NCI-H526 treated with DMSO at 0.1 percent for 48 hours (cell line): ENCODE data around the gene ZKSCAN4.

Experiments
- DNase-seq: peaks from one replicate; lab custom pipeline; 2025; lab: John Stamatoyannopoulos, UW

Gene ZKSCAN4

DNA sequence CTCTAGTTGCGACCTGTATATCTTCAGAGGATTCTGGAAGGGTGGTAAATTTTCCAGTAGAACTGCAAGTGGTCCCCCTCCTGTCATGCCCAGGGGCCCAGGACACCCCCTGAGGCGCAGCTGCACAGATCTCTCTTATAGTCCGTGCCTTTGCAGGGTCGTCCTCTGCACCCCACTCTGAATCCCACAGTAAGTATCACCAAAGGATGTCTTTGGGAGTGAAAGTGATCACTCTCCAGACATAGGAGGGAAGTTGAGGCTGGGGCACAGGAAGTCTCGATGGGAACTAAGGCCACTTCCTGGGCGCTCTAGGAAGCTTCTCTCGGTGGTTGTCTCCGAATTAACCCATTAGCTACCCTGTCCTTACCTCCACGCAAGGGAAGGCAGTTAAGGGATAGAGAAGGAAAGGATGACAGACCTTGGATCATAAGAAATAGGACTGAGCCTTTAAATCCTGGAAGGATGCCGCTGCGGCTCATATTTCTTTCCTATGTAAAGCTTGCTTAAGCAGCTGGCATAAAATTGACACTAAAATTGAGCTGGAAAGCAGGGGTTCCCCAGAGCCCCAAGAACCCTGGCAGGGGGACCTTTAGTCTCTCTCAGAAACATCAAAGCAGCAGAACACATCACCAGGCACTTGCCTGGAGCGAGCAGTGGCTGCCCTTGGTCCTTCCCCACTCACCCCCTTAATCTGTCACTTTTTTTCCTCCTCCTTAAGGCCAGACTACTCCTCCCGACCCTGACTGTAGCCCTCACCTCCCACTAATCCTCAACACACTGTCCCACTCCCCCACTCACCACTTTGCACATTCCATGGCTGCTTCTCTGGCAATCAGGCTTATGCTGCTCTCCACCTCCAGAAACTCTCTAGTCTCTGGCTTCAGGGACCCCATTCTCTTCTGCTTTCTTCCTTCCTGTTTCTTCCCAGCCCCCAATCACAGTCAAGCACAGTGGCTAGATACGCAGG, at the start of gene ZKSCAN4:
ZKSCAN4 (minus strand) TSS at position 261 of the 967 bp plus-strand sequence. CDS start 289 bp downstream, outside the sequence.
- peak; percentile 75 for DNase-seq

DNA sequence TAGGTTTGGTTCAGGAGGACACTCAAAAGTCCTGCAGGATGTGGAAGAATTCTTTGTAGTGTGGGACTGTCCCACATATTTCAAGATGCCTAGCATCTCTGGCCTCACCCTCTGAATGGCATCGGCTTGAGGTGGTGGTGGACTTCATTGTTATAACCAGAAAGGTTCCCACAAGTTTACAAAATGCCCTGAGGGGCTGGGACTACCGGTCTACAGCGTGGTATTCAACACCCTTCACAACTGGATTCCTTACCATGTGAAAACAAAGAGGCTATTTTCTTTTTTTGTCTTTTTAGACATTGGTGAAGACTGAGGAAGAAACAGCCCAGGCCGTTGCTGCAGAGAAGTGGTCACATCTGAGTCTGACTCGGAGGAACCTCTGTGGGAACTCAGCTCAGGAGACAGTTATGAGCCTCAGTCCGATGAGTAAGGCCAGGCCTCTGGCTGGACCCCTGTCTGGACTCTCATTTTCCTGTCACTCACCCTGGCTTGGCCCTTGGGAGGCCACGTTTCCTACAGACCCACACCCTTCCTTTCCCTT, 44.5 kb upstream of the ZKSCAN4 start:
- no peak for DNase-seq

GRCh38 chr6:28295326-28295725, 43.3 kb upstream of the ZKSCAN4 start:
- DNase-seq, result no peak

DNA sequence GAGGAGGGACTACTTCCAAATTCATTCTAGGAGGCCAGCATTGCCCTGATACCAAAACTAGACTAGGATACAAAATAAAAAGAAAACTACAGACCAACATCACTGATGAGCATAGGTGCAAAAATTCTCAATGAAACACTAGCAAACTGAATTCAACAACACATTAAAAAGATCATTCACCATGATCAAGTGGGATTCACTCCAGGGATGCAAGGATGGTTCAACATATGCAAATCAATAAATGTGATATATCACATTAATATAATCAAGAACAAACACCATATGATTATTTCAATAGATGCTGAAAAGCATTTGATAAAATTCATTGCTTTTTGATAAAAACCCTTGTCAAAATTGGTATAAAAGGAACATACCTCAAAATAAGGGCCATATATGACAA, 39.5 kb upstream of the ZKSCAN4 start:
- no peak for DNase-seq

GRCh38 chr6:28282926-28283325, 30.9 kb upstream of the ZKSCAN4 start:
- DNase-seq, result no peak

GRCh38 chr6:28281288-28282064, 29.4 kb upstream of the ZKSCAN4 start, which contains the start of gene PGBD1:
TSS of gene PGBD1 (plus strand) at chr6:28281572. CDS start at chr6:28283814, 2,242 bp downstream.
- peak; percentile 67 for DNase-seq

DNA sequence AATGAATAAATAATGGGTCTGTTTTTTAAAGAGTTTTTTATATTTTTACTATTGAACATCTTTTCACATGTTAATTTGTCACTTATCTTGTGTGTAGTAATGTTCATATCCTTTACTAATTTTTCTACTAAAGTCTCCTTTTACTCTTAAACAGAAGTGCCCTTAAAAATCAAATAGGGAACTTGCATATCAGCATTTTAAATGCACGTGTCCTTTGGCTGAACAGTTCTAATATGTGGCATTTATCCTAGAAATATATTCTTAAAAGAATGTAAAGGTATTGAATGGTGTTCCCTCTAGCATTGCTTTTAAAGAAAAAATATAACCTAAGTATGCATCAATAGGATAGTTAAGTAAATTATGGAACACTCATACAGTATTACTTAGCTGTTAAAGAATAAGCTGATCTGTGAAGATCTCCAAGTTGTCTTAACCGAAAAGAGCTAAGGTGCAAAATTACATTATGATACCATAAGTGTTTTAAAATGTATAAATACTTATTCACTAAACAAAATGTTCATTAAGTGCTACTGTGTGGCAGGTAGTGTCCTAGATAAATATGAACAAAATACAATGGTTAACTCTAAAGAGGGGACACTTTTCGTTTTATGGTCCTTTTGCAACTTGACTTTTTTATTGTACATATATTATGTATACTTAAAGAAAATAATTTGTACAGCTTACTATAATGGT, 28.7 kb upstream of the ZKSCAN4 start:
- DNase-seq, result no peak

DNA sequence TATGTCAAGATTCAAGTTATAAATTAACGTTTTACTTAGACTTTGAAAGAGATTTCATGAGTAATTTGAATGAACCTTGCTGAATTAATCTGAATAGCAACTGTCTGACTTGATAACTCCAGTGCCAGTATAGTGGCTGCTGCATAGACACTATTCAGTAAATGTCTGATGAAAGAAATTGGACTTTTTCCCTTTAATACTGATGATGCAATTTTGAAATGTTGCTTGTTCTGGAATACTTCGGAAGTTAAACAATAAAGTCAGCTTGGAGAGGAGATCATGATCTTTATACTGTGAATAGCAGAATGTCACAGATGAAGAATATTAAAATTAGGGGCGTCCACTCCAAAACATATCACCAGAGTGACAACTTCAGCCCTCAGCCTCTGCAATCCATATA, 25.7 kb upstream of the ZKSCAN4 start:
- DNase-seq, result no peak

GRCh38 chr6:28274888-28275287, 22.8 kb upstream of the ZKSCAN4 start:
- DNase-seq, result no peak

- DNase-seq, result no peak
These were observed 17.4 kb upstream of the ZKSCAN4 start for GRCh38 chr6:28269492-28269891.

- no peak for DNase-seq
These were observed 15.6 kb upstream of the ZKSCAN4 start for GRCh38 chr6:28267695-28268059.

DNA sequence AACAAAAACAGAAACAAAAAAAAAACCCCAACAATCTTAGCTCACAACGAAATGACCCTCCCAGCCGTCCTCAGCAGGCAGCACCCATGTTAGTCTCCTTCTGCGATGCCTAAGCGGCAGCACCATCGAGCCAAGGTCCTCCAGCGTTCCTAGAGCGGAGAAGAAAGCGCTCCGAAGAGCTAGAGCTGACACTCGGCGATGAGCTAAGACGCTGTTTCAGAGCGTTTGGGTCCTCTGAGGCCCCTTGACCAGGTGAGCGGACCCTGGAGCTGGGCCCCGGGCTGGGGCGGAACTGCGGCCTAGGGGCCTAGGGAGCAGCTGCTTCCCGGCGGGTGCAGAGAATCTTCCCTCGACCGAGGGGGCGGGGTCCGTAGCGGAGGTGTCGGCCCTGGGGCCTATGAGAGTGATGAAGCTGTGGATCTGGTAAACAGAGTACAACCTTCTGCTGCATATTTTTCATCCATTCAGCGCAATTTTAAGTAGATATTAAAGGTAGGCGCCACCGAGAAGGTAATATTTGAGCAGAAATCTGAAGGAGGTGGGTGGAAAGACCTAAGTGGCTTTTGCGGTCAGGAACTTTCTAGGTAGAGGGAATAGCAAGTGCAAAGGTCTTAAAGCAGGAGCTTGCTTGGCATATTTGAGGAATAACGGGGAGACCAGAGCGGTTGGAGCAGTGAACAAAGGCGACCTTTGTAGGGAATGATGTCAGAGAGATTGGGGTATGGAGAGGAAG, 15.1 kb upstream of the ZKSCAN4 start, which contains the start of gene ZSCAN26:
ZSCAN26 (plus strand) TSS at position 182 of the 733 bp plus-strand sequence. CDS start 4,777 bp downstream, outside the sequence.
- DNase-seq, result peak; percentile 80

DNA sequence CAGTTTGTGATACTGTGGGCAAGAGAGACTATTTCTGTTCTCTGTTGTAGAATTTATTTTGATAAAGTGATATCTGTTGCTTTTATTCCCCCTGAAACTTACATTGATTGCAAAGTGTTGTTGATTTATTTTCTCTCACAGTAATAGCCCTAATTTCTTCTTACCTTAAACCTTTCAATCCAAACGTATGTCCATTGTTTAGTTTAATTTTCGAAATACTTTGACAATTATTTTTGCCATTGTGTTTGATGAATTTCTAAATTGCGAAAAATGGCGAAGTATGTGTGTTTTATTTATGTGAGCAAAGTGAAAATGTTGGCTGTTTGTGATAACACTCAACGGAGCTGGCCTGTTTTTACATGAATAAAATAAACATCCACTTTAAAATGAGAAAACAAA, 14.5 kb upstream of the ZKSCAN4 start:
- DNase-seq, result no peak

DNA sequence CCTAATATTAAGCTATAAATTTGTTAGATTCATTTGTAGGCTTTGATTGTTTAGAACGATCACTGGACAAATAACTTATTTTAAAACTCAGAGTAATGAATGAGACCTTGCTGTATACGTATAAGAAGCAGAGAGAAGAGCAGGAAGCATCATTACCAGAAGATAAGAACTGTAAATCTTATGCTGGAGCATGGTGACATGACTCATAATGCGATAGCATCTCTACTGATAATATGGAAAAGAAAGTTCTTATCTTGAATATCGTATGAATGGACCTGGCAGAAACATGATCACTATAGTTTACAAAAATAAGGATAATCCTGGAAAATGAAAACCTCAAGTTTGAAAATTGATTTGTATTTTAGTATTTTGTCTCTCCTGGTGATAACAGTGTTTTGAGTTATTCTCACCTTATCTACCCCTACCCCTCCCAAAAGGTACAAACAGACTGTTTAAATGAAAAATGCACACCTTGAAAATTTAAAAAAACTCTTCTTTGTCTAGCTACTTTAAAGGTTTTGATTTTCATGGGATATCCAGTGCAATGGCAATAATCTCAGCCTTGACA, 12.8 kb upstream of the ZKSCAN4 start:
- DNase-seq, result no peak

DNA sequence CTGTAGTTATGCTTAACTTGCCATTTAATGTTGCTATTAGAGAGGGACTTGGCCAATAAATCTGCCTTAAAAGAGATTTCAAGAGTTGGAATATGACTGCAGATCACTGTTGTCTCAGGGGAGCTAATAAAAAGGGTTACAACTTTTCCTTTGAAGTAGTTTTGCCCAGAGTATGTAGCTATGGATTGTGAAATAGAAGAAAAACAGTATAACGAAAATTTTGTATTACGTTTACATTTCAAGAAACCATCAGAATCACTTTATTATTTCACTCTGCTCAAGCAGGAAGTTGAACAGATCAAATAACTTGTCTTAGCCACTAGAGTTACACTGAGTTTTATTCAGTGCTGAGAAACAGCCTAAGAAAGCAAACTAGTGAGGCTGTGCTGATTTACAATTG, 11.9 kb upstream of the ZKSCAN4 start:
- DNase-seq, result no peak

DNA sequence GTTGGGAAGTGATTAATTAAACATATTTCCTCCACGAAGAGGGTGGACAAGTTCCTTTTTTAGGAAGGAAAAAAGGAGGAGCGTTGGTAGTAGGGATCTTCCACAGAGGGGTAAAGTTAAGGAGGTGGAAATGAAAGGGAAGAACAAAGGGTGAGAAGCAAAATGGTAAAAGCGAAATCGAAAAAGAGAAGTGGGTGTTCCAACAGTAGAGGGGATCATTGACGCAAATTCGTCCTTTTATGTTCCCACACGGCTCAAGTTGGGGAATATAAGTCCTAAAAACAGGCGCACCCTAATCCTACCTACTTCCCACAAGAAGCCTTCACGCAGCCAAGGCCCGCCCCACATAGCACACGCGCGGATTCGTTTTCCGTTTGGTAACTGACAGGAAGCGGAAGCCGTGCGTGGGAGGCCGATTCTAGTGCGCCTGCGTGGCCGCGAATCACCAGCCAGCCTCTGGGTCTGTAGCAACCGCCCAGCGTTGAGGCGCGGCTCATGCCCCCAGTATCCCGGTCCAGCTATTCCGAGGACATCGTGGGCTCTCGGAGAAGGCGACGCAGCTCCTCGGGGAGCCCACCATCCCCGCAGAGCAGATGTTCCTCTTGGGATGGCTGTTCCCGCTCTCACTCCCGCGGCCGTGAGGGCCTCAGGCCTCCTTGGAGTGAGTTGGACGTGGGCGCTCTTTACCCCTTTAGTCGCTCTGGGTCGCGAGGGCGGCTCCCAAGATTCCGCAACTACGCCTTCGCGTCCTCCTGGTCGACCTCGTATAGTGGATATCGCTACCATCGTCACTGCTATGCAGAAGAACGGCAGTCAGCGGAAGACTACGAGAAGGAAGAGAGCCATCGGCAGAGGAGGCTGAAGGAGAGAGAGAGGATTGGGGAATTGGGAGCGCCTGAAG, 7.1 kb upstream of the ZKSCAN4 start, which contains the start of gene NKAPL:
NKAPL (plus strand) TSS at position 421 of the 901 bp plus-strand sequence; CDS start at position 496, 75 bp downstream.
- DNase-seq, result no peak

DNA sequence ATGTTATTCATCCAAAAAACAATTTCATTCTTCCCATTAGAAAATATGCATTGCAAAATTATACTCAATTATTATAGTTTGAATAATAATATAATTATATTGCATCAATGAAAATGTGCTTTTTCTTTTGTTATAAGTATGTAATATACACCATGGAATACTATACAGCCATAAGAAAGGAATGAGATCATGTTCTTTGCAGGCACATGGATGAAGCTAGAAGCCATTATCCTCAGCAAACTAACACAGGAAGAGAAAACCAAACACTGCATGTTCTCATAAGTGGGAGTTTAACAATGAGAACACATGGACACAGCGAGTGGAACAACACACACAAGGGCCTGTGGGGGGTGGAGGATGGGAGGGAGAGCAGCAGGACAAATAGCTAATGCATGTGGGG, 5.0 kb upstream of the ZKSCAN4 start:
- no peak for DNase-seq

- no peak for DNase-seq
These were observed 2.1 kb upstream of the ZKSCAN4 start for GRCh38 chr6:28254121-28254519.

DNA sequence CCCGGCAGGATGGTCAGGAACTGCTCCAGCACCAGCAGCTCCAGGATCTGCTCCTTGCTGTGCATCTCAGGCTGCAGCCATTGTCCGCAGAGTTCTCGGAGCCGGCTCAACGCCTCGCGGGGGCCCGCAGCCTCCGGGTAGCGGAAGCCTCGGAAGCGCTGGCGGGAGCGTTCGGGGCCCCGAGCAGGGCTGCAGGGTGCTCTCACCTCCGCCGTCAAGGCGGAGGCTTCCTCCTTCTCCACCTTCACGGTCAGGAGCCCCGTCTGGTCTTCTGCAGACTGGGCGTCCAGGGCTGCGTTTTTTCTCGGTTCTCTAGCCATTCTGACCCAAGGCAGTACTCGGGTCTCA, 434 bp downstream of the ZKSCAN4 start:
- no peak for DNase-seq

DNA sequence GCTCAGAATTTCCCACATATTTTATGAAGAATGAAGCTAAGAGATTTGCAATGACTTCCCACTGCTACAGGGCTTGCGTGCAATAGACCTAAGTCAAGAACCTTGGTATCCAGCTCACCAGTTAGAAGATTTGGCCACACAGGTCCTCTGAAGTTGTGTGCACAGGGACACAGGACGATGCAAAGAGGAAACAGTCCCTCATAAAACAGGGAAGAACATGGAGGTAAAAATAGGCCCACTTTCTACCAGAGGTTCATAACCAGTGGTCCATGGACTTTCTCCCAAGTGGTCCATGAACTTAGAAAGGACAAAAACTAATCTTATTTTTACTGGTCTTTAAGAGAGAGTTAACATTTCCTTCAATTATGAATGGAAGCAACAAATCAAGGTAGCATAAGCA, 1.3 kb downstream of the ZKSCAN4 start:
- DNase-seq, result no peak
